H1 (cell line): ENCODE measurements around the gene APC2. TPM values are rescaled to one million over a fixed set of nuclear protein-coding genes. Genes with fewer than 3 reads are reported as not detected.

Experiments used
- ATF2 ChIP-seq: IDR thresholded peaks from 2 replicates; pipeline ENCODE4 v1.6.1; 2012; ENCODE audit warnings: low read length, inconsistent platforms
- ATF3 ChIP-seq: IDR thresholded peaks from 2 replicates; pipeline ENCODE4 v1.6.1; 2011; ENCODE audit warnings: low read depth, mild to moderate bottlenecking, low read length; ENCODE audit not compliant: insufficient read depth
- BRCA1 ChIP-seq: IDR thresholded peaks from 2 replicates; pipeline ENCODE4 v1.6.1; 2012; ENCODE audit warnings: low read depth, low read length, improper control_type of control experiment
- CBX8 ChIP-seq: fragments of 300-800, 300-1000 bp; sonication (generic); IDR thresholded peaks from 2 replicates; pipeline ENCODE4 v1.7.1; 2016; ENCODE audit warnings: low read depth, low read length, borderline replicate concordance
- CEBPB ChIP-seq: IDR thresholded peaks from 2 replicates; pipeline ENCODE4 v1.6.1; 2012; ENCODE audit warnings: low read depth, low read length
- KDM5A ChIP-seq: fragments of 200-600 bp; IDR thresholded peaks from 2 replicates; pipeline ENCODE4 v1.7.1; 2012; ENCODE audit warnings: mild to moderate bottlenecking, low read length, inconsistent platforms, mixed read lengths
- SP4 ChIP-seq: IDR thresholded peaks from 2 replicates; pipeline ENCODE4 v1.6.1; 2012; ENCODE audit warnings: low read length, inconsistent platforms
- TAF1 ChIP-seq: IDR thresholded peaks from 2 replicates; pipeline ENCODE4 v1.6.1; 2011; ENCODE audit warnings: mild to moderate bottlenecking, low read depth, low read length
- polyA plus RNA-seq, 7 experiments: library from polyadenylated mRNA; depleted of rRNA in 3 of 7; stranded (reverse) in 5 of 7; unstranded in 2 of 7; fragments of >200 nt in 5 of 7; fragments of 200-250 nt in 2 of 7; gene quantifications; 1 replicate in 5 of 7; 2 replicates in 1 of 7; 4 replicates in 1 of 7; pipeline versions ENCODE4 v1.2.1 to v1.2.3, GENCODE V29; 2011 to 2013; ENCODE audit warnings: missing spikeins in 2 of 7, mixed read lengths in 2 of 7
- total RNA-seq: library from RNA; stranded (reverse); fragmentation: NEBNext Ultra II Directional; extraction: Animal tissue kit (Norgen Biotek cat#: 25700); gene quantifications from 2 replicates; pipeline ENCODE4 v1.2.1, GENCODE V29; 2021

APC2 gene
- total and polyA plus RNA-seq, 2 of the 8 experiments (the other 6 are each of a cell fraction or from before 2014, with no cell fraction given): 1.3 to 4.1 TPM

- TF ChIP-seq ATF2 (no peak), CBX8 (no peak), SP4 (no peak), BRCA1 (no peak), ATF3 (no peak), CEBPB (no peak), TAF1 (no peak), KDM5A (no peak)
Measured at GRCh38 chr19:1486720-1487575, 37.0 kb downstream of the APC2 start (continued).
